ENCODE measurements around the gene SNX14. TPM values are rescaled to one million over a fixed set of nuclear protein-coding genes. Genes with fewer than 3 reads are reported as not detected.
A peak's percentile ranks its signal among the peaks of the same experiment; 100 is the strongest.

SNX14 gene
- total RNA-seq, 1 experiment from 2014 or later, result 84.8 TPM

- no peak for TF ChIP-seq TCF7L2 (IDR thresholded peaks at IDR 0.05; ENCODE audit: borderline replicate concordance, extremely low read depth, insufficient read depth, insufficient read length)
- TF ChIP-seq FOSL1 (IDR thresholded peaks at IDR 0.05; ENCODE audit: low read depth), result no peak
- no peak for TF ChIP-seq YY1 (IDR thresholded peaks at IDR 0.05; ENCODE audit: extremely low read depth, insufficient replicate concordance, low read depth, low read length)
- no peak for TF ChIP-seq CTCF (IDR thresholded peaks at IDR 0.05 in 2 of 3, conservative IDR thresholded peaks at IDR 0.05 in 1 of 3; ENCODE audit: borderline replicate concordance in 1 of 3, insufficient read depth in 1 of 3, low read depth in 2 of 3, low read length in 2 of 3)
- TF ChIP-seq ZNF274 (IDR thresholded peaks at IDR 0.05; ENCODE audit: low read depth, low read length), result no peak
Measured at GRCh38 chr6:85470023-85470410, 123.6 kb downstream of the SNX14 start (continued).

GRCh38 chr6:85469276-85470022 lies 124.2 kb downstream of the SNX14 start:
- Histone ChIP-seq H3K9ac (ENCODE audit: low read length) (peak overlapping the region; percentile 25), H3K4me1 (ENCODE audit: control insufficient read depth in 1 of 2, insufficient read depth in 2 of 2, low read length in 2 of 2) (peaks cover 27 to 81% of the 10 kb centered on the region in 2 experiments), H4K20me1 (ENCODE audit: insufficient read depth) (no peaks in the 10 kb centered on the region), H3K79me2 (ENCODE audit: insufficient read depth, low read length) (no peaks in the 10 kb centered on the region), H3K4me3 (replicated peaks in 1 of 2; ENCODE audit: low read depth in 1 of 2, low read length in 2 of 2) (no peak overlapping the region; a peak in 1 of 4 replicates), H2AFZ (ENCODE audit: low read depth, low read length, poor library complexity, severe bottlenecking) (no peak overlapping the region), H3K36me3 (ENCODE audit: control insufficient read depth in 1 of 2, insufficient read depth in 2 of 2, low read length in 2 of 2) (peaks cover 0 to 9% of the 10 kb centered on the region in 2 experiments; a peak in 1 of 4 replicates), H3K27ac (ENCODE audit: low read depth, low read length) (no peak overlapping the region; the same call in 1 of the 2 replicates), H3K27me3 (ENCODE audit: insufficient read depth, low read length) (no peaks in the 10 kb centered on the region), H3K4me2 (ENCODE audit: low read length) (peak overlapping the region; percentile 57), H3K9me2 (ENCODE audit: insufficient read depth) (no peaks in the 10 kb centered on the region), H3K9me3 (ENCODE audit: control insufficient read depth in 1 of 2, insufficient read depth in 1 of 2, low read depth in 1 of 2, low read length in 2 of 2) (no peaks in the 10 kb centered on the region)
- DNase-seq (ENCODE audit: low read depth, low spot score), result no peak
- intact Hi-C loops (cut with micrococcal nuclease), result loop anchor here (10.0 kb wide), 1 partner anchor 205 kb away; no protein-coding TSS in a partner anchor
- ChIA-PET RAD21 (ENCODE audit: low non-redundant PET in 1 of 2, low total read pairs in 2 of 2, uncharacterized antibody in 2 of 2, unreplicated experiment in 2 of 2) (no interaction called here), CTCF (interaction anchor here (3.3 kb wide), 1 partner anchor 14 kb away, joined by 17 read pairs; no protein-coding TSS in a partner anchor), POLR2A (interaction anchor here (1.4 to 1.7 kb wide), 2 partner anchors 9 to 108 kb away, joined by 4 to 9 read pairs; no protein-coding TSS in a partner anchor)
- ATAC-seq, result peak; percentile 7; the same call in 1 of the 2 replicates
- no TSS peak for BruUV-seq (replicated peaks)
- TF ChIP-seq POLR2AphosphoS5 (IDR thresholded peaks at IDR 0.05; ENCODE audit: low read depth, low read length) (no peak), SRF (IDR thresholded peaks at IDR 0.05; ENCODE audit: low read depth) (no peak), SP1 (IDR thresholded peaks at IDR 0.05; ENCODE audit: low read depth) (no peak)
